HG03571 (cell line): Measurements from ENCODE around the gene ABLIM2.

Source experiments
- ATAC-seq: cut with Tn5 transposase; IDR thresholded peaks from one replicate; pipeline ENCODE4 v1.9.1; 2021; ENCODE audit not compliant: unreplicated experiment

The ABLIM2 gene

GRCh38 chr4:8158710-8159536 lies at the start of gene ABLIM2:
Gene ABLIM2, minus strand, starts transcription at chr4:8158813. Its CDS starts 124 bp downstream, at chr4:8158689.
- peak; percentile 96 for ATAC-seq

- ATAC-seq = no peak
These were observed 48.7 kb upstream of the ABLIM2 start for GRCh38 chr4:8207314-8207713.

GRCh38 chr4:8205749-8206611 lies 47.4 kb upstream of the ABLIM2 start:
- no peak for ATAC-seq

DNA sequence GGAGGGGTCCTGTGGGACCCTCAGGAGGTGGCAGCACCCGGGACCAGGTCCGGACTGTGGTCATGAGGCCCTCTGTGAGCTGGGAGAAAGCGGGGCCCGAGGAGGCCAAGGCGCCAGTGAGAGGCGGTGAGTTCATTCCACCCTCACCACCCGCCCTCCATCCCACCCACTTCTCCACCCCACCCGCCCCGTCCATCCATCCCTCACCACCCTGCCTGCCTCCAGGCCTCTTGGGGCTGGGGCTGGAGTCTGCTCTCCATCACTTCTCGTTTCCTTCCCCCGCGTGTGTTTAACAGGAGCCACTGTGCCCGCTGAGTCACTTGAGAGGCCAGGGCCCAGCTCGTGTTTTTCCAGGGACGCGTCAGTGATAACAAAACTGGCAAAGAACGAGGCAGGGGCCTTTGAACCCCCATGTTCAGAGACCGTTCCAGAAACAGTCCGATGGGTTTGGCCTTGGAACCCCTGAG lies 46.7 kb upstream of the ABLIM2 start:
- no peak for ATAC-seq

DNA sequence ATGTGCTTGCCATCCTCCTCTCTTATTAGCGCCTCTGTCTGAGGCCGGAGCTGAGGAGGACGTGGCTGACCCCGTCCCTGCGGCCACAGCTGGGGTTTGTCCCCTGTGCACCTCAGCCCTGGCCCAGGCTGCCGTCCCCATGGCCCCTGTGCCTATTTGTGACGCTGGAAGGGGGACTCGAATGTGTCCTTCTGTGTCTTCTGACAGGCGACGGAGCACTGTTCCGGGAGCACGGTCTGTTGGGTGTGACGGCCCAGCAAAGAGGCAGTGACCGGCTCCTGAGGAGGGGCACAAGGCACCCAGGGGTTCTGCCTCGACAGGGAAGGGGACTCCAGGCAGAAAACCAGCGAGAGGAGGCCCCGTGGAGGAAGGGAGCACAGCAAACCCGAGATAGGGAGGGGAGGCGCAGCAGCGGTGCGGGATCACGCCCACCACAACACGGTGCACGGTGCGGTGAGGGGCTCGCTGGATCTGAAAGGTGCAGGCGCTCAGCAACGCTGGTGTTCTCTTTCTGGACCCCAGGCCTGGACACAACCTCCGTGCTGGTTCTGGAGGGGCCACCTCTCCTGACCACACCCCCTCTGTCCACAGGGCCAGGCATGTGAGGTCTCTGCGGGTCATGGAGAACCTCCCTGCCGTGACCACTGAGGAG lies 46.1 kb upstream of the ABLIM2 start:
- ATAC-seq = no peak

GRCh38 chr4:8203817-8204216 lies 45.2 kb upstream of the ABLIM2 start:
- ATAC-seq = no peak

DNA sequence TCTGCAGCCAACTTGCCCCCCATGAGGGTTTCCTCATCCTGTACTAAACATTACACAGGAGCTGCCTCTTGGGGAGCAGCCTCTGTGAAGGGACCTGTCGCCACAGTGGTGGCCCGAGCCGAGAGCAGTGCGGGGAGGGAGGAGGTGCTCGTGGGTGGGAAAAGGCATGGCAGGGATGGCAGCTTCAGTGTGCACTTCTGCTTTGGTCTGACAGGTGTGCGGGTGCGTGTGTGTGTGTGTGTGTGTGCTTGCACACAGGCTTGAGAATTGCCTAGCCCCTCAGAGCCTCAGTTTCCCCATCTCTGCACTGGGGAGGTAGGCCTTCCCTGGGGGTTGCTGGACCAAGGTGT lies 44.4 kb upstream of the ABLIM2 start:
- no peak for ATAC-seq

- no peak for ATAC-seq
These were observed 43.8 kb upstream of the ABLIM2 start for GRCh38 chr4:8202108-8203051.

GRCh38 chr4:8201321-8201781 lies 42.7 kb upstream of the ABLIM2 start:
- no peak for ATAC-seq

GRCh38 chr4:8200302-8200975 lies 41.8 kb upstream of the ABLIM2 start:
- ATAC-seq = no peak

- ATAC-seq = no peak
These were observed 41.1 kb upstream of the ABLIM2 start for GRCh38 chr4:8199594-8200301.

- ATAC-seq = peak; percentile 86
These were observed 40.4 kb upstream of the ABLIM2 start, which contains the start of gene SH3TC1 for GRCh38 chr4:8198906-8199593. Gene SH3TC1, plus strand, starts transcription at chr4:8199290. Its CDS starts 5,905 bp downstream, at chr4:8205195.

GRCh38 chr4:8198206-8198905 lies 39.7 kb upstream of the ABLIM2 start:
- peak; percentile 0 for ATAC-seq

DNA sequence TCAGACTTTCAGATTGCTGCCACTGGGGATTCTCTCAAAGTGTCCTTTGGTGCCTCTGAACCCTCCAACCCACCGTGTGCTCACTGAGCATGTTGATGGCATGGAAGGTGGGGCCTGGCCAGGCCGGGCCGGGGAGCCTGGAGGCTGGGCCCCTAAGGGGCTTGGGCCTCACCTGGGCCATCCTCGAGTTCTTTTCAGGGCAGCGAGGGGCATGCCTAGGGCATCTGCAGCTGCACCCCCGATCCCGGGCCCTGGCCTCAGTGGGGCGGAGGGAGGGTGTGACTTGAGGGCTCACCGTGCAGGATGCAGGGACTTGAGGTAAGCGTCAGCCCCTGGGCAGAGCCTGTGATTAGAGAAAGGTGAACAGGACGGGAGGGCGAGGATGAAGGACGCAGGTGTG lies 38.9 kb upstream of the ABLIM2 start:
- ATAC-seq = no peak

- ATAC-seq = no peak
These were observed 37.3 kb upstream of the ABLIM2 start for GRCh38 chr4:8195841-8196458.

GRCh38 chr4:8195431-8195830 lies 36.8 kb upstream of the ABLIM2 start:
- no peak for ATAC-seq
